Vagina (tissue), 2 donors: ENCODE measurements around the gene CXCL6.

Experiments used
- CTCF ChIP-seq, 3 experiments: fragments of 450-650 bp in 2 of 3; fragments of 200-600 bp in 1 of 3; sonication (generic) in 1 of 3; IDR thresholded peaks; one replicate each; pipeline ENCODE4 v1.5.1; 2017 to 2019; ENCODE audit warnings: antibody characterized with exemption in 3 of 3, mild to moderate bottlenecking in 2 of 3, moderate library complexity in 2 of 3
- POLR2AphosphoS5 ChIP-seq, 2 donors: sonication (generic); formaldehyde crosslinking; IDR thresholded peaks; one replicate each; pipeline ENCODE4 v1.9.0; 2017; ENCODE audit warnings: antibody characterized with exemption in 2 of 2, mild to moderate bottlenecking in 2 of 2, low read depth in 1 of 2; ENCODE audit not compliant: insufficient read depth in 1 of 2

- TF ChIP-seq POLR2AphosphoS5 (IDR thresholded peaks at IDR 0.05; ENCODE audit: insufficient read depth in 1 of 2, low read depth in 1 of 2) (no peak), CTCF (IDR thresholded peaks at IDR 0.05) (no peak)
These were observed 14.1 kb upstream of the CXCL6 start for GRCh38 chr4:73822389-73822788.
